H9 (cell line): ENCODE results near the gene ABHD5. TPM values are rescaled to one million over a fixed set of nuclear protein-coding genes. Genes with fewer than 3 reads are reported as not detected.

Experiments
- DNase-seq: peaks from one replicate; pipeline ENCODE4 v3.0.0-alpha.2; 2017
- H2AFZ ChIP-seq: one replicate; pipeline ENCODE4 v1.6.1; 2013; ENCODE audit warnings: mild to moderate bottlenecking, low read length, control low read depth, moderate library complexity
- H2AK5ac ChIP-seq: 2 replicates; pipeline ENCODE4 v1.6.1; 2013; ENCODE audit warnings: low read length, control low read depth, mixed read lengths; ENCODE audit not compliant: insufficient read length
- H2BK120ac ChIP-seq: one replicate; pipeline ENCODE4 v1.6.1; 2013; ENCODE audit warnings: low read depth, mild to moderate bottlenecking, low read length, control low read depth, inconsistent platforms; ENCODE audit not compliant: poor library complexity, severe bottlenecking
- H2BK12ac ChIP-seq: 2 replicates; pipeline ENCODE4 v1.6.1; 2013; ENCODE audit warnings: low read length, control low read depth, mixed read lengths, low read depth; ENCODE audit not compliant: insufficient read length
- H2BK15ac ChIP-seq: 2 replicates; pipeline ENCODE4 v1.6.1; 2013; ENCODE audit warnings: low read depth, low read length, control low read depth
- H2BK20ac ChIP-seq: one replicate; pipeline ENCODE4 v1.6.1; 2013; ENCODE audit warnings: low read depth, mild to moderate bottlenecking, low read length, control low read depth, inconsistent platforms; ENCODE audit not compliant: poor library complexity, severe bottlenecking
- H2BK5ac ChIP-seq: 2 replicates; pipeline ENCODE4 v1.6.1; 2013; ENCODE audit warnings: low read length, control low read depth, mixed read lengths; ENCODE audit not compliant: insufficient read length
- H3K14ac ChIP-seq: 2 replicates; pipeline ENCODE4 v1.6.1; 2013; ENCODE audit warnings: low read length, control low read depth; ENCODE audit not compliant: insufficient read depth
- H3K18ac ChIP-seq: 2 replicates; pipeline ENCODE4 v1.6.1; 2013; ENCODE audit warnings: low read depth, mild to moderate bottlenecking, mixed read lengths, low read length, control low read depth; ENCODE audit not compliant: insufficient read length
- H3K23ac ChIP-seq: 2 replicates; pipeline ENCODE4 v1.6.1; 2013; ENCODE audit warnings: low read length, control low read depth, mixed read lengths, low read depth; ENCODE audit not compliant: insufficient read length
- H3K23me2 ChIP-seq: 2 replicates; pipeline ENCODE4 v1.6.1; 2013; ENCODE audit warnings: low read depth, mild to moderate bottlenecking, mixed read lengths, low read length, control low read depth; ENCODE audit not compliant: insufficient read length, poor library complexity, severe bottlenecking
- H3K27ac ChIP-seq: 2 replicates; pipeline ENCODE4 v1.5.1; 2013; ENCODE audit warnings: low read length, control low read depth, mixed read lengths, low read depth; ENCODE audit not compliant: insufficient read length
- H3K27me3 ChIP-seq: 2 replicates; pipeline ENCODE4 v1.6.1; 2013; ENCODE audit warnings: low read length, control low read depth, inconsistent platforms; ENCODE audit not compliant: insufficient read depth
- H3K4ac ChIP-seq: 2 replicates; pipeline ENCODE4 v1.6.1; 2013; ENCODE audit warnings: low read depth, mild to moderate bottlenecking, control low read depth, inconsistent platforms, low read length, moderate library complexity
- H3K4me1 ChIP-seq: 2 replicates; pipeline ENCODE4 v1.6.1; 2013; ENCODE audit warnings: low read length, control low read depth, inconsistent platforms; ENCODE audit not compliant: insufficient read depth
- H3K4me2 ChIP-seq: 2 replicates; pipeline ENCODE4 v1.6.1; 2013; ENCODE audit warnings: low read length, control low read depth, mixed read lengths; ENCODE audit not compliant: insufficient read length, insufficient read depth
- H3K56ac ChIP-seq: 2 replicates; pipeline ENCODE4 v1.6.1; 2013; ENCODE audit warnings: low read depth, mild to moderate bottlenecking, mixed read lengths, low read length, control low read depth; ENCODE audit not compliant: insufficient read length
- H3K79me1 ChIP-seq: 2 replicates; pipeline ENCODE4 v1.6.1; 2013; ENCODE audit warnings: low read depth, mild to moderate bottlenecking, moderate library complexity, low read length, control low read depth, inconsistent platforms; ENCODE audit not compliant: insufficient read depth, poor library complexity, severe bottlenecking
- H3K79me2 ChIP-seq: 2 replicates; pipeline ENCODE4 v1.6.1; 2013; ENCODE audit warnings: low read length, control low read depth, inconsistent platforms; ENCODE audit not compliant: insufficient read depth
- H3K9ac ChIP-seq: 2 replicates; pipeline ENCODE4 v1.6.1; 2013; ENCODE audit warnings: low read length, control low read depth, mixed read lengths; ENCODE audit not compliant: insufficient read length; ENCODE audit errors: extremely low read depth
- H3K9me3 ChIP-seq: one replicate; pipeline ENCODE4 v1.6.1; 2013; ENCODE audit warnings: low read depth, low read length, inconsistent platforms; ENCODE audit not compliant: control insufficient read depth
- H3T11ph ChIP-seq: one replicate; pipeline ENCODE4 v1.6.1; 2013; ENCODE audit warnings: mild to moderate bottlenecking, low read length, control low read depth, inconsistent platforms
- H4K20me1 ChIP-seq: one replicate; pipeline ENCODE4 v1.6.1; 2013; ENCODE audit not compliant: control insufficient read depth, insufficient read length, insufficient read depth
- H4K5ac ChIP-seq: 2 replicates; pipeline ENCODE4 v1.6.1; 2013; ENCODE audit warnings: low read depth, mild to moderate bottlenecking, mixed read lengths, low read length, control low read depth; ENCODE audit not compliant: insufficient read length
- H4K8ac ChIP-seq: replicated peaks from 2 replicates; pipeline ENCODE4 v1.6.1; 2013; ENCODE audit warnings: low read length, control low read depth, mixed read lengths, low read depth; ENCODE audit not compliant: insufficient read length
- H4K91ac ChIP-seq: 2 replicates; pipeline ENCODE4 v1.6.1; 2013; ENCODE audit warnings: low read depth, mild to moderate bottlenecking, moderate library complexity, mixed read lengths, low read length, control low read depth; ENCODE audit not compliant: insufficient read length
- H3K27ac Mint-ChIP-seq, 3 experiments: 2 replicates in 2 of 3; 3 replicates in 1 of 3; pipeline ENCODE4 v1.8.0; 2020 to 2021; ENCODE audit warnings: mixed read lengths in 3 of 3, mild to moderate bottlenecking in 1 of 3, moderate library complexity in 1 of 3
- H3K27me3 Mint-ChIP-seq: 2 replicates; pipeline ENCODE4 v1.8.0; 2021; ENCODE audit warnings: low read depth, mild to moderate bottlenecking, moderate library complexity, mixed read lengths
- H3K36me3 Mint-ChIP-seq, 3 experiments: 2 replicates in 2 of 3; 3 replicates in 1 of 3; pipeline ENCODE4 v1.8.0; 2020 to 2021; ENCODE audit warnings: low read depth in 3 of 3, mixed read lengths in 3 of 3; ENCODE audit not compliant: insufficient read depth in 1 of 3
- H3K4me1 Mint-ChIP-seq, 2 experiments: 2 replicates each; pipeline ENCODE4 v1.8.0; 2020; ENCODE audit warnings: mixed read lengths in 2 of 2
- H3K4me3 Mint-ChIP-seq, 2 experiments: 2 replicates in 1 of 2; 3 replicates in 1 of 2; pipeline ENCODE4 v1.8.0; 2020 to 2021; ENCODE audit warnings: mild to moderate bottlenecking in 2 of 2, mixed read lengths in 2 of 2, moderate library complexity in 1 of 2
- H3K9me3 Mint-ChIP-seq, 2 experiments: 2 replicates in 1 of 2; 3 replicates in 1 of 2; pipeline ENCODE4 v1.8.0; 2020; ENCODE audit warnings: mild to moderate bottlenecking in 2 of 2, mixed read lengths in 2 of 2, moderate library complexity in 1 of 2
- CTCF ChIP-seq: fragments of 200-600 bp; sonication (generic); conservative IDR thresholded peaks from 3 replicates; pipeline ENCODE4 v1.8.0; 2021; ENCODE audit warnings: antibody characterized with exemption, mild to moderate bottlenecking
- WGBS: extraction: QIAGEN DNeasy Blood & Tissue Kit; methylation state at CpG from one replicate; pipeline ENCODE4 v1.1.7; 2013; ENCODE audit warnings: missing lambda C conversion rate, low lambda C conversion rate, mixed read lengths; ENCODE audit not compliant: insufficient read length; ENCODE audit errors: extremely low coverage; 5-methylcytosine and 5-hydroxymethylcytosine counted together
- total RNA-seq: library from RNA; stranded (reverse); gene quantifications from 2 replicates; pipeline ENCODE4 v1.2.1, GENCODE V29; 2021

The ABHD5 gene
- total RNA-seq, 1 experiment from 2014 or later: 13.1 TPM

GRCh38 chr3:43718296-43718695 is 27.6 kb downstream of the ABHD5 start:
- no peak overlapping the region for H4K8ac ChIP-seq
- H4K5ac ChIP-seq: no peak overlapping the region
- H3K4ac ChIP-seq: no peak overlapping the region
- H3T11ph ChIP-seq: no peak overlapping the region
- H4K91ac ChIP-seq: no peak overlapping the region
- H2AK5ac ChIP-seq: no peak overlapping the region
- no peak overlapping the region for H3K9ac ChIP-seq
- no CpG with 5 or more reads among the region's 2 CpGs for WGBS
- DNase-seq: no peak
- no peaks in the 10 kb centered on the region for H3K4me1 ChIP-seq
- H3K23ac ChIP-seq: no peak overlapping the region
- no peak overlapping the region for H3K27ac ChIP-seq
- H3K27me3 ChIP-seq: no peaks in the 10 kb centered on the region
- Mint-ChIP-seq H3K27me3 (no peaks in the 10 kb centered on the region), H3K4me1 (no peaks in the 10 kb centered on the region), H3K4me3 (no peak overlapping the region), H3K36me3 (peaks cover 5 to 21% (median 14%) of the 10 kb centered on the region in 3 experiments; a peak in 6 of 7 replicates), H3K27ac (no peak overlapping the region), H3K9me3 (no peaks in the 10 kb centered on the region)
- no peaks in the 10 kb centered on the region for H4K20me1 ChIP-seq
- H2BK12ac ChIP-seq: no peak overlapping the region
- no peak overlapping the region for H2BK15ac ChIP-seq
- H3K9me3 ChIP-seq: no peaks in the 10 kb centered on the region
- H3K56ac ChIP-seq: no peak overlapping the region
- no peak overlapping the region for H2BK5ac ChIP-seq
- no peak overlapping the region for H2AFZ ChIP-seq
- H2BK120ac ChIP-seq: no peak overlapping the region
- no peaks in the 10 kb centered on the region for H3K79me2 ChIP-seq
- no peak for TF ChIP-seq CTCF
- no peak overlapping the region for H3K14ac ChIP-seq
- no peaks in the 10 kb centered on the region for H3K23me2 ChIP-seq
- H3K79me1 ChIP-seq: no peaks in the 10 kb centered on the region
- H2BK20ac ChIP-seq: no peak overlapping the region
- H3K18ac ChIP-seq: no peak overlapping the region
- H3K4me2 ChIP-seq: no peak overlapping the region
